Bronchial epithelial cell (primary cell): ENCODE measurements around the gene DISC1. TPM values are rescaled to one million over a fixed set of nuclear protein-coding genes. Genes with fewer than 3 reads are reported as not detected.
"Not testable (repeated sequence)": the region's sequence is repeated elsewhere in the genome, so short reads cannot be mapped to it uniquely, and the experiment has no call there.

Experiments used
- DNase-seq: peaks from one replicate; pipeline ENCODE4 v3.0.0-alpha.2; 2010; ENCODE audit warnings: low read depth
- FAIRE-seq: peaks from 2 replicates; lab custom pipeline; 2011; peaks lifted over from hg19 to GRCh38; lab: Jason Lieb, UNC
- H3K27me3 ChIP-seq: 2 replicates; pipeline ENCODE4 v1.5.1; 2011; ENCODE audit warnings: low read length; ENCODE audit not compliant: control insufficient read depth, insufficient read depth
- H3K36me3 ChIP-seq: 2 replicates; pipeline ENCODE4 v1.5.1; 2011; ENCODE audit warnings: low read length; ENCODE audit not compliant: control insufficient read depth, insufficient read depth
- H3K4me3 ChIP-seq: 2 replicates; pipeline ENCODE4 v1.5.1; 2011; ENCODE audit warnings: mild to moderate bottlenecking, low read depth, low read length, control low read depth
- total RNA-seq: library from RNA; depleted of rRNA; stranded (reverse); fragments of >200 nt; gene quantifications from 2 replicates; pipeline ENCODE4 v1.2.1, GENCODE V29; 2014
- TF ChIP-seq, protein P1 (sequence below): IDR thresholded peaks from 2 replicates; pipeline ENCODE4 v1.5.1; 2011; ENCODE audit warnings: mild to moderate bottlenecking, moderate library complexity, low read length, control low read depth, inconsistent platforms; ENCODE audit not compliant: insufficient read depth, severe bottlenecking

DISC1 gene
- total RNA-seq, 1 donor from 2014 or later: 0.79 TPM

DNA sequence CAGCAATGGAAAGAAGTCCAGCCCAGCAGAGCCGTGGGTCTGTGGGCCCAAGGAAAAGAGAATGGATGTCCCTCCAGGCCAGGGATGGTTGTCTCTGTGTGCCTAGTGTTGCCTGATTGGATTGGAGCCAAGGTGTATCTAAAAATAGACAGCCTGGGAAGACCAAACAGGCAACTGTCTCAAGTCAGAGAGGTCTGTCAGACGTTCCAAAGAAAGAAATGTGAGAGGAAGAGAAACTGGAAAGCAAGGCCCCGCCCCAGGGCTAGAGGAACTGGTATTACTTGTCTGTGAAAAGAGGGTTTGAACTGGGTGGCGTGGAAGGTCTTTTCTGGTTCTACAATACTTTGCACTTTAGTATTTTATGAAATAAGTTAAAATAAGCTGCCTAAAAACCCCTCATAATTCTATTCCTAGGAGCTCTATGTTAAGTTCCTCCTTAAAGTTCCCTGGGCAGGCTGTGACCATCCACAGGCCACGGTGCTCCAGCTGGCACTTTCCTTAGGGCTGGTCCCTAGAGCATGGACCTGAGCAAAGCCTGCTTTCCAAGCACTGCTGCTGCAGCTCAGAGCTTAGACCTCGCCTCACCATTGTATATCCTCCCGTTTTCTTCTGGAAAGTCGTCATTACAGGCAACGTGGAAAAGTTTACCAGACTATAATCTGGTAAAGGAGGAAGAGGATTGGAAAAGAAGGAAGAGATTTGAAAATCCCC, 151.6 kb downstream of the DISC1 start:
- Histone ChIP-seq H3K27me3 (no peaks in the 10 kb centered on the region), H3K36me3 (no peaks in the 10 kb centered on the region), H3K4me3 (no peak overlapping the region)
- FAIRE-seq (no peak), DNase-seq (peak; percentile 63)
- TF ChIP-seq, protein P1, sequence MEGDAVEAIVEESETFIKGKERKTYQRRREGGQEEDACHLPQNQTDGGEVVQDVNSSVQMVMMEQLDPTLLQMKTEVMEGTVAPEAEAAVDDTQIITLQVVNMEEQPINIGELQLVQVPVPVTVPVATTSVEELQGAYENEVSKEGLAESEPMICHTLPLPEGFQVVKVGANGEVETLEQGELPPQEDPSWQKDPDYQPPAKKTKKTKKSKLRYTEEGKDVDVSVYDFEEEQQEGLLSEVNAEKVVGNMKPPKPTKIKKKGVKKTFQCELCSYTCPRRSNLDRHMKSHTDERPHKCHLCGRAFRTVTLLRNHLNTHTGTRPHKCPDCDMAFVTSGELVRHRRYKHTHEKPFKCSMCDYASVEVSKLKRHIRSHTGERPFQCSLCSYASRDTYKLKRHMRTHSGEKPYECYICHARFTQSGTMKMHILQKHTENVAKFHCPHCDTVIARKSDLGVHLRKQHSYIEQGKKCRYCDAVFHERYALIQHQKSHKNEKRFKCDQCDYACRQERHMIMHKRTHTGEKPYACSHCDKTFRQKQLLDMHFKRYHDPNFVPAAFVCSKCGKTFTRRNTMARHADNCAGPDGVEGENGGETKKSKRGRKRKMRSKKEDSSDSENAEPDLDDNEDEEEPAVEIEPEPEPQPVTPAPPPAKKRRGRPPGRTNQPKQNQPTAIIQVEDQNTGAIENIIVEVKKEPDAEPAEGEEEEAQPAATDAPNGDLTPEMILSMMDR: no peak

DNA sequence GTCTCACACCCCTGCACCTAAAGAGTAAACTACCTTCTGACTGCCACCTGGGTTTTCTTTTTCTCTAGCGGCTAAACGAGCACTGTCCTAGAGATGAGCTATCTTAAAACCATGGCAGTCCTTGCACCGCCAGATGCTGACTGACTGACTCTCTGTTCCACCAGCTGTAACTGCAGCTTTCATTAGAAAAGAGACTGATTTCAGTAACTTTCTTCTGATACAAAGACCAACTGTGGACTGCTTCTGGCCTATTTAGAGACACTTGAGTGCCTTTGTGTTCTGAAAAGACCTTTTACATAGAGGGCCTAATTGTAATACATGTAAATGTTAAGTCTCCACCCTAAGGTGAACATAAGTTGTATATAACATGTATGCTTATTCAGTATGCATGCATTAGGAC, 152.5 kb downstream of the DISC1 start:
- no peaks in the 10 kb centered on the region for H3K36me3 ChIP-seq
- no peak for FAIRE-seq

DNA sequence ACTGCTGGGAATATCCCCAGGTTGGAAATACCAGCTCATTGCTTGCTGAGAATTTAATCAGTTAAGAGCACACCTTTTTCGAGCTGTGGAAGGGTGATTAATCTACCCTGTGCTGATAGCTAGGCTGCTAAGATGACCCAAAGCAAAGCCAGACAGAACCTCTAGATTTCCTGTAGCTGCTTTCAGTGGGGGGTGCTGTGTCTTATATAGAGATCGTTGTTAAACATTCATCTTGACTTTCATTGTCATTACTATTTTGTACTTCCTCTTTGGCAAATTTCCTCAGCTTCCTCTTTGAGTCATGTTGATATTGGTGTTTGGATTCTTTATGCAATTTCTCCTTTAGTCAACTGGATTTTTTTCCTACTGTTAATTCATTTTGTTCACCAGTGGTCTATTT, 155.3 kb downstream of the DISC1 start:
- no peaks in the 10 kb centered on the region for H3K36me3 ChIP-seq
- FAIRE-seq (no peak), DNase-seq (peak; percentile 61)
- no peaks in the 10 kb centered on the region for H3K27me3 ChIP-seq
- H3K4me3 ChIP-seq: no peak overlapping the region
- TF ChIP-seq, protein P1: no peak

More for the DNA sequence above, 152.5 kb downstream of the DISC1 start:
- TF ChIP-seq, protein P1: no peak
- H3K4me3 ChIP-seq: no peak overlapping the region
- DNase-seq: no peak
- H3K27me3 ChIP-seq: no peaks in the 10 kb centered on the region

DNA sequence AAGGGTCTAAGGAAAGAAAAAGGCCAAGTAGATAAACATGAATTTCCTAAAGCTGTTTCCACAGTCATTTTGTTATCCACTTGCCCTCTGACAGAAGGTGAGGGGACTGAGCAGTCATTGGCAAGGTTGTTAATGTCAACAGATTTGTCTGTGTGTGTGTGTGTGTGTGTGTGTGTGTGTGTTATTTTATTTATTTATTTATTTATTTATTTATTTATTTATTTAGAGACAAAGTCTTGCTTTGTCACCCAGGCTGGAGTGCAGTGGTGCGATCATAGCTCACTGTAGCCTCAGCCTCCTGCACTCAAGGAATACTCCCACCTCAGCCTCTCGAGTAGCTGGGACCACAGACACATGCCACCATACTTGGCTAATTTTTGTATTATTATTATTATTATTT, 158.5 kb downstream of the DISC1 start:
- not testable (repeated sequence) for FAIRE-seq, H3K4me3 ChIP-seq, H3K36me3 ChIP-seq, H3K27me3 ChIP-seq, DNase-seq

DNA sequence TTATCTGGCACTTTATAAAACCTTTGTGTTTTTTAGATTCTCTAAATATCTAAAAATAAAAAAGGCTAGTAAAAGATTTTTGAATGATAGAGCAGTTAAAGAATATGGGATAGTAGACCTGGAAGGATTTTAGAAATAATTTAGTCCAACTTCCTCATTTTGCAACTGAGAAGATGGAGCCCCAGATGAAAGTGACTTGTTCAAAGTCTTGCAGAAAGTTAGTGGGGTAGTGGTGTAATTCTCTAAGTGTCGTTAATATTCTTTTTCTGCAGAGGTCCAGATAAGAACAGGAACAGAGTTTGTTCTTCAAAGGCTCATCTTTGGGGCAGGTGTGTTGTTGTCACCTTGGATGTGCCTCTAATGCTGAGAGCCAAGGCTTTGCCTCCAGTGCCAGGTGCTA, 159.5 kb downstream of the DISC1 start:
- TF ChIP-seq, protein P1: no peak
- H3K36me3 ChIP-seq: no peaks in the 10 kb centered on the region
- H3K4me3 ChIP-seq: no peak overlapping the region
- H3K27me3 ChIP-seq: no peaks in the 10 kb centered on the region
- DNase-seq (no peak), FAIRE-seq (no peak)

DNA sequence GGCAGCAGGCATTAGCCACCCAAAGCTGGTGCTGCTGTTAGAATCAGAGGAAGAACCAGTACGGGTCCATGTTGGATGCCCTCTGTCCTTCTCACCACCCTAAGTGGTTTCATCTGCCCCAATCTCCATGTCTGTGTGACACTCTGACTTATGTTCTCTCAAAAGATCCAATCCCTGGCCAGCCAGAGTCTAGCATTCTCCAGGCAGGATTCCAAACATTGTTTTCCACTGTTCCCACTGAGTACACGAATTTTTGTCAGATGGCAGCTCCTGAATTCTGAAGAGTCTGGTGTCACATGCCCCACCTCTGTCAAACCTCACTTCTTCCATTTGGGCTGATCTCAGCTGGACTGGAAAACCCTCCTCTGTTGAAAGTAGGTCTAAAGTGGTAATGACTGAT, 166.0 kb downstream of the DISC1 start:
- DNase-seq (no peak), FAIRE-seq (peak; percentile 55)
- Histone ChIP-seq H3K36me3 (no peaks in the 10 kb centered on the region), H3K4me3 (no peak overlapping the region), H3K27me3 (no peaks in the 10 kb centered on the region)
- TF ChIP-seq, protein P1: no peak
